ENCODE results near the gene GLDN. TPM values are rescaled to one million over a fixed set of nuclear protein-coding genes. Genes with fewer than 3 reads are reported as not detected.

The GLDN gene
- total RNA-seq, 1 experiment from 2014 or later: 0.77 TPM

DNA sequence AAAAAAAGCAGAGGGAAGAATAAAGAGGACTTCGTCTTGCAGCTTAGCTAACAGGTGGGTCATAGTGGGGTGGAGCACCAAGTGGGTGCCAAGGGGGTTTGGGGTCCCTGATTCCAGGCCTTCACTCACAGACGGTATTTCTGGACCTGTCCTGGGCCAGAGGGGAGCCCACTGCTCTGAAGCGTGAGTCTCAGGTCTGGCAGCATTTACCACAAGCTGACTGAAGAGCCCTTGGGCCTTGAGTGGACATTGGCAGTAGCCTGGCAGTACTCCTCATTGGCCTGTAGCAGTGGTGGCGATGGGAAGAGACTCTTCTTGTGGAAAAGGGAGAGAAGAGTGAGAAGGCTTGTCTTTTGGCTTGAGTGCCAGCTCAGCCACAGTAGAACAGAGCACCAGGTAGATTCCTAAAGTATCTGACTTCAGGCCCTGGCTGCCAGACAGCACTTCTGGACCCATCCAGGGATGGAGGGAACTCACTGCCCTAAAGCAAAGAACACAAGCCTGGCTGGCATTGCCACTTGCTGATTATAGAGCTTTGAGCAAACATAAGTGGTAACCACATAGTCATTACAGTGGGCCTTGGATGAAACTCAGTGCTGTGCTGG lies 72.9 kb downstream of the GLDN start:
- peaks cover 22% of the 10 kb centered on the region for H3K4me1 Mint-ChIP-seq
- ChIA-PET CTCF (interaction anchor here (4.4 kb wide), 1 partner anchor 12 kb away, joined by 30 read pairs; no protein-coding TSS in a partner anchor), POLR2A (no interaction called here)
- H3K4me3 Mint-ChIP-seq: no peak overlapping the region
- DNase-seq (ENCODE audit: low spot score) (no peak), ATAC-seq (no peak)
- TF ChIP-seq ELF4 (CRISPR knock-in tag; IDR thresholded peaks at IDR 0.05; ENCODE audit: low read depth) (no peak), IRF2 (CRISPR knock-in tag; IDR thresholded peaks at IDR 0.05; ENCODE audit: borderline replicate concordance, low read depth) (no peak), RORB (CRISPR knock-in tag; IDR thresholded peaks at IDR 0.05) (no peak), PRRX2 (CRISPR knock-in tag; IDR thresholded peaks at IDR 0.05) (no peak), ZNF396 (CRISPR knock-in tag; IDR thresholded peaks at IDR 0.05; ENCODE audit: borderline replicate concordance) (no peak), ZNF263 (CRISPR knock-in tag; IDR thresholded peaks at IDR 0.05; ENCODE audit: low read depth) (no peak)
- TF ChIP-seq, protein P1, sequence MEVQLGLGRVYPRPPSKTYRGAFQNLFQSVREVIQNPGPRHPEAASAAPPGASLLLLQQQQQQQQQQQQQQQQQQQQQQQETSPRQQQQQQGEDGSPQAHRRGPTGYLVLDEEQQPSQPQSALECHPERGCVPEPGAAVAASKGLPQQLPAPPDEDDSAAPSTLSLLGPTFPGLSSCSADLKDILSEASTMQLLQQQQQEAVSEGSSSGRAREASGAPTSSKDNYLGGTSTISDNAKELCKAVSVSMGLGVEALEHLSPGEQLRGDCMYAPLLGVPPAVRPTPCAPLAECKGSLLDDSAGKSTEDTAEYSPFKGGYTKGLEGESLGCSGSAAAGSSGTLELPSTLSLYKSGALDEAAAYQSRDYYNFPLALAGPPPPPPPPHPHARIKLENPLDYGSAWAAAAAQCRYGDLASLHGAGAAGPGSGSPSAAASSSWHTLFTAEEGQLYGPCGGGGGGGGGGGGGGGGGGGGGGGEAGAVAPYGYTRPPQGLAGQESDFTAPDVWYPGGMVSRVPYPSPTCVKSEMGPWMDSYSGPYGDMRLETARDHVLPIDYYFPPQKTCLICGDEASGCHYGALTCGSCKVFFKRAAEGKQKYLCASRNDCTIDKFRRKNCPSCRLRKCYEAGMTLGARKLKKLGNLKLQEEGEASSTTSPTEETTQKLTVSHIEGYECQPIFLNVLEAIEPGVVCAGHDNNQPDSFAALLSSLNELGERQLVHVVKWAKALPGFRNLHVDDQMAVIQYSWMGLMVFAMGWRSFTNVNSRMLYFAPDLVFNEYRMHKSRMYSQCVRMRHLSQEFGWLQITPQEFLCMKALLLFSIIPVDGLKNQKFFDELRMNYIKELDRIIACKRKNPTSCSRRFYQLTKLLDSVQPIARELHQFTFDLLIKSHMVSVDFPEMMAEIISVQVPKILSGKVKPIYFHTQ (CRISPR knock-in tag; IDR thresholded peaks at IDR 0.05): no peak
- TF ChIP-seq, protein P2, sequence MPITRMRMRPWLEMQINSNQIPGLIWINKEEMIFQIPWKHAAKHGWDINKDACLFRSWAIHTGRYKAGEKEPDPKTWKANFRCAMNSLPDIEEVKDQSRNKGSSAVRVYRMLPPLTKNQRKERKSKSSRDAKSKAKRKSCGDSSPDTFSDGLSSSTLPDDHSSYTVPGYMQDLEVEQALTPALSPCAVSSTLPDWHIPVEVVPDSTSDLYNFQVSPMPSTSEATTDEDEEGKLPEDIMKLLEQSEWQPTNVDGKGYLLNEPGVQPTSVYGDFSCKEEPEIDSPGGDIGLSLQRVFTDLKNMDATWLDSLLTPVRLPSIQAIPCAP (CRISPR knock-in tag; IDR thresholded peaks at IDR 0.05): no peak
- H3K36me3 Mint-ChIP-seq: no peaks in the 10 kb centered on the region
- H3K27ac Mint-ChIP-seq: no peak overlapping the region
- peaks cover 1% of the 10 kb centered on the region; the same call in 1 of the 2 replicates for H3K9me3 Mint-ChIP-seq
- H3K27me3 Mint-ChIP-seq (ENCODE audit: low read depth): no peaks in the 10 kb centered on the region

DNA sequence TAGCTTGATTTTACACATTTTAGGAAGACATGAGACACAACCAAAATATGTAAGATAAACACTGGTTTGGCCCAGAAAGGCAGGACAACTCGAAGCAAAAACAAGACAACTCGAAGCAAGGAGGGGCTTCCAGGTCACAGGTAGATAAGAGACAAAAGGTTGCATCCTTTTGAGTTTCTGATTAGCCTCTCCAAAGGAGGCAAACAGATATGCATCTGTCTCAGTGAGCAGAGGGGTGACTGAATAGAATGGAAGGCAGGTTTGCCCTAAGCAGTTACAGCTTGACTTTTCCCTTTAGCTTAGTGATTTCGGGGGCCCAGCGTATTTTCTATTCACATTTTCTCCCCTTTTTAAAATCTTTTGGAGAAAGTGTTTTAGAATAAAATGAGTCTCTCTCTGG lies 74.7 kb downstream of the GLDN start:
- TF ChIP-seq, protein P1 (CRISPR knock-in tag; IDR thresholded peaks at IDR 0.05): no peak
- TF ChIP-seq ELF4 (CRISPR knock-in tag; IDR thresholded peaks at IDR 0.05; ENCODE audit: low read depth) (no peak), NFE2L1 (CRISPR knock-in tag; IDR thresholded peaks at IDR 0.05) (no peak), ESRRA (CRISPR knock-in tag; IDR thresholded peaks at IDR 0.05; ENCODE audit: borderline replicate concordance) (no peak), CREM (CRISPR knock-in tag; IDR thresholded peaks at IDR 0.05) (no peak), GTF2I (CRISPR knock-in tag; conservative IDR thresholded peaks at IDR 0.05) (no peak), CREB1 (CRISPR knock-in tag; IDR thresholded peaks at IDR 0.05) (no peak), MYBL2 (CRISPR knock-in tag; IDR thresholded peaks at IDR 0.05) (no peak)
- TF ChIP-seq, protein P3, sequence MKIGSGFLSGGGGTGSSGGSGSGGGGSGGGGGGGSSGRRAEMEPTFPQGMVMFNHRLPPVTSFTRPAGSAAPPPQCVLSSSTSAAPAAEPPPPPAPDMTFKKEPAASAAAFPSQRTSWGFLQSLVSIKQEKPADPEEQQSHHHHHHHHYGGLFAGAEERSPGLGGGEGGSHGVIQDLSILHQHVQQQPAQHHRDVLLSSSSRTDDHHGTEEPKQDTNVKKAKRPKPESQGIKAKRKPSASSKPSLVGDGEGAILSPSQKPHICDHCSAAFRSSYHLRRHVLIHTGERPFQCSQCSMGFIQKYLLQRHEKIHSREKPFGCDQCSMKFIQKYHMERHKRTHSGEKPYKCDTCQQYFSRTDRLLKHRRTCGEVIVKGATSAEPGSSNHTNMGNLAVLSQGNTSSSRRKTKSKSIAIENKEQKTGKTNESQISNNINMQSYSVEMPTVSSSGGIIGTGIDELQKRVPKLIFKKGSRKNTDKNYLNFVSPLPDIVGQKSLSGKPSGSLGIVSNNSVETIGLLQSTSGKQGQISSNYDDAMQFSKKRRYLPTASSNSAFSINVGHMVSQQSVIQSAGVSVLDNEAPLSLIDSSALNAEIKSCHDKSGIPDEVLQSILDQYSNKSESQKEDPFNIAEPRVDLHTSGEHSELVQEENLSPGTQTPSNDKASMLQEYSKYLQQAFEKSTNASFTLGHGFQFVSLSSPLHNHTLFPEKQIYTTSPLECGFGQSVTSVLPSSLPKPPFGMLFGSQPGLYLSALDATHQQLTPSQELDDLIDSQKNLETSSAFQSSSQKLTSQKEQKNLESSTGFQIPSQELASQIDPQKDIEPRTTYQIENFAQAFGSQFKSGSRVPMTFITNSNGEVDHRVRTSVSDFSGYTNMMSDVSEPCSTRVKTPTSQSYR (CRISPR knock-in tag; IDR thresholded peaks at IDR 0.05): no peak
- TF ChIP-seq, protein P4, sequence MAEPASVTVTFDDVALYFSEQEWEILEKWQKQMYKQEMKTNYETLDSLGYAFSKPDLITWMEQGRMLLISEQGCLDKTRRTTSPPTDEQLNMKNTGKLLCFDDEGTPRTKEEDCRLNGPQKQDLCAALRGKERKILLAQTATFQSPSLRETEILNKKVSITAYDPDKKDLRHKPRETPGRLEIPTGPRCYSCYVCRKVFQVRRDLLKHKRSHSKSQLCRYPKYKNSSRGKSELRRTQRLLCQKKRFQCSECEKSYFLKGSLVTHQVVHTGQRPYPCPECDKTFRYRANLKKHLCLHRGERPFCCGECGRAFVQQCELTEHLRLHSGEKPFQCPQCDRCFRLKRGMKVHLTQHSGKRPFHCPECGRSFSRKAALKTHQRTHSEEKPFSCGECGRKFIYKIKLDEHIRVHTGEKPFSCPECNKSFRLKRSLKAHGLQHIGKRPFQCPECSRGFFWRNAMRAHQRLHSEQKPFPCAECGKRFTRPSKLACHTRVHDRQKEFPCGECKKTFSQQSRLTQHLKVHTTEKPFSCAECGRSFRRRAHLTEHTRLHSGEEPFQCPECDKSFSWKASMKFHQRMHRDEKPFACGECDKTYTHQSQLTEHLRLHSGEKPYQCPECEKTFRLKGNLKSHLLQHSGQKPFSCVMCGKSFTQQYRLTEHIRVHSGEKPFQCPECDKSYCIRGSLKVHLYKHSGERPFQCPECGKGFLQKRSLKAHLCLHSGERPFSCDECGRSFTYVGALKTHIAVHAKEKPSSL (CRISPR knock-in tag; conservative IDR thresholded peaks at IDR 0.05): no peak
- TF ChIP-seq, protein P5, sequence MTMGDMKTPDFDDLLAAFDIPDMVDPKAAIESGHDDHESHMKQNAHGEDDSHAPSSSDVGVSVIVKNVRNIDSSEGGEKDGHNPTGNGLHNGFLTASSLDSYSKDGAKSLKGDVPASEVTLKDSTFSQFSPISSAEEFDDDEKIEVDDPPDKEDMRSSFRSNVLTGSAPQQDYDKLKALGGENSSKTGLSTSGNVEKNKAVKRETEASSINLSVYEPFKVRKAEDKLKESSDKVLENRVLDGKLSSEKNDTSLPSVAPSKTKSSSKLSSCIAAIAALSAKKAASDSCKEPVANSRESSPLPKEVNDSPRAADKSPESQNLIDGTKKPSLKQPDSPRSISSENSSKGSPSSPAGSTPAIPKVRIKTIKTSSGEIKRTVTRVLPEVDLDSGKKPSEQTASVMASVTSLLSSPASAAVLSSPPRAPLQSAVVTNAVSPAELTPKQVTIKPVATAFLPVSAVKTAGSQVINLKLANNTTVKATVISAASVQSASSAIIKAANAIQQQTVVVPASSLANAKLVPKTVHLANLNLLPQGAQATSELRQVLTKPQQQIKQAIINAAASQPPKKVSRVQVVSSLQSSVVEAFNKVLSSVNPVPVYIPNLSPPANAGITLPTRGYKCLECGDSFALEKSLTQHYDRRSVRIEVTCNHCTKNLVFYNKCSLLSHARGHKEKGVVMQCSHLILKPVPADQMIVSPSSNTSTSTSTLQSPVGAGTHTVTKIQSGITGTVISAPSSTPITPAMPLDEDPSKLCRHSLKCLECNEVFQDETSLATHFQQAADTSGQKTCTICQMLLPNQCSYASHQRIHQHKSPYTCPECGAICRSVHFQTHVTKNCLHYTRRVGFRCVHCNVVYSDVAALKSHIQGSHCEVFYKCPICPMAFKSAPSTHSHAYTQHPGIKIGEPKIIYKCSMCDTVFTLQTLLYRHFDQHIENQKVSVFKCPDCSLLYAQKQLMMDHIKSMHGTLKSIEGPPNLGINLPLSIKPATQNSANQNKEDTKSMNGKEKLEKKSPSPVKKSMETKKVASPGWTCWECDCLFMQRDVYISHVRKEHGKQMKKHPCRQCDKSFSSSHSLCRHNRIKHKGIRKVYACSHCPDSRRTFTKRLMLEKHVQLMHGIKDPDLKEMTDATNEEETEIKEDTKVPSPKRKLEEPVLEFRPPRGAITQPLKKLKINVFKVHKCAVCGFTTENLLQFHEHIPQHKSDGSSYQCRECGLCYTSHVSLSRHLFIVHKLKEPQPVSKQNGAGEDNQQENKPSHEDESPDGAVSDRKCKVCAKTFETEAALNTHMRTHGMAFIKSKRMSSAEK (CRISPR knock-in tag; IDR thresholded peaks at IDR 0.05; ENCODE audit: borderline replicate concordance): no peak
- no peaks in the 10 kb centered on the region for H3K27me3 Mint-ChIP-seq (ENCODE audit: low read depth)
- H3K4me1 Mint-ChIP-seq: peaks cover 22% of the 10 kb centered on the region
- H3K4me3 Mint-ChIP-seq: no peak overlapping the region
- POLR2A ChIA-PET: no interaction called here
- DNase-seq (ENCODE audit: low spot score) (no peak), ATAC-seq (no peak; the same call in 1 of the 2 replicates)
- CTCF ChIA-PET: interaction anchor here (1.2 to 1.7 kb wide), 4 partner anchors 14 to 283 kb away, joined by 3 to 14 read pairs (median 4); no protein-coding TSS in a partner anchor
- H3K9me3 Mint-ChIP-seq: no peaks in the 10 kb centered on the region
- H3K36me3 Mint-ChIP-seq: no peaks in the 10 kb centered on the region
- H3K27ac Mint-ChIP-seq: no peak overlapping the region; the same call in 1 of the 2 replicates

All from WTC11 (cell line).